Activated B cell treated with CpG ODN at 0.5 μM for 24 hours (primary cell): ENCODE results near the gene USP47. TPM values are rescaled to one million over a fixed set of nuclear protein-coding genes. Genes with fewer than 3 reads are reported as not detected.

Experiments
- ATAC-seq: fragments of 200-7000 bp; cut with Tn5 transposase; one replicate; pipeline ENCODE4 v1.10.0; 2021; ENCODE audit warnings: low read depth, mild to moderate bottlenecking, moderate library complexity
- CTCF ChIA-PET: fragments of 350-600 bp; sonication (Branson Sonifier 250); formaldehyde crosslinking; loops from one replicate; lab custom pipeline; 2021; ENCODE audit warnings: antibody characterized with exemption; lab: Charles Lee
- POLR2A ChIA-PET: fragments of 350-600 bp; sonication (Branson Sonifier 250); formaldehyde crosslinking; loops from one replicate; lab custom pipeline; 2021; ENCODE audit warnings: antibody characterized with exemption; lab: Charles Lee
- DNase-seq: peaks from one replicate; pipeline ENCODE4 v3.0.0; 2022
- H3K27ac Mint-ChIP-seq: one replicate; pipeline ENCODE4 v1.8.0; 2020; ENCODE audit warnings: mixed read lengths
- H3K27me3 Mint-ChIP-seq: one replicate; pipeline ENCODE4 v1.8.0; 2021; ENCODE audit warnings: mixed read lengths
- H3K36me3 Mint-ChIP-seq: one replicate; pipeline ENCODE4 v1.8.0; 2021; ENCODE audit warnings: low read depth, mixed read lengths
- H3K4me1 Mint-ChIP-seq: one replicate; pipeline ENCODE4 v1.8.0; 2021; ENCODE audit warnings: mixed read lengths
- H3K4me3 Mint-ChIP-seq: one replicate; pipeline ENCODE4 v1.8.0; 2020; ENCODE audit warnings: mild to moderate bottlenecking, mixed read lengths
- H3K9me3 Mint-ChIP-seq: one replicate; pipeline ENCODE4 v1.8.0; 2020; ENCODE audit warnings: mixed read lengths
- CTCF ChIP-seq: fragments of 200-600 bp; IDR thresholded peaks from one replicate; pipeline ENCODE4 v1.8.0; 2022; ENCODE audit warnings: antibody characterized with exemption, mild to moderate bottlenecking
- intact Hi-C: fragments of 100-400 bp; cut with micrococcal nuclease; formaldehyde crosslinking; loops from one replicate; pipeline ENCODE4 v1.15.1; 2024
- total RNA-seq: library from RNA; stranded (reverse); gene quantifications from 2 replicates; pipeline ENCODE4 v1.2.3, GENCODE V29; 2022

USP47 gene
- total RNA-seq, 1 donor from 2014 or later = 48.5 TPM

GRCh38 chr11:11946878-11947277 lies 105.1 kb downstream of the USP47 start:
- no peak overlapping the region for H3K27ac Mint-ChIP-seq
- intact Hi-C loops = no loop called here
- no peaks in the 10 kb centered on the region for H3K4me1 Mint-ChIP-seq
- DNase-seq (no peak), ATAC-seq (no peak)
- no peak for TF ChIP-seq CTCF
- no peaks in the 10 kb centered on the region for H3K9me3 Mint-ChIP-seq
- ChIA-PET CTCF (interaction anchor here (1.3 kb wide), 1 partner anchor 20 kb away, joined by 4 read pairs; no protein-coding TSS in a partner anchor), POLR2A (no interaction called here)
- H3K4me3 Mint-ChIP-seq = no peak overlapping the region
- H3K27me3 Mint-ChIP-seq = no peaks in the 10 kb centered on the region
- peaks cover 81% of the 10 kb centered on the region for H3K36me3 Mint-ChIP-seq

GRCh38 chr11:11947825-11948224 lies 106.1 kb downstream of the USP47 start:
- Mint-ChIP-seq H3K4me3 (no peak overlapping the region), H3K27me3 (no peaks in the 10 kb centered on the region), H3K9me3 (no peaks in the 10 kb centered on the region), H3K36me3 (peaks cover 80% of the 10 kb centered on the region), H3K27ac (no peak overlapping the region), H3K4me1 (no peaks in the 10 kb centered on the region)
- DNase-seq (no peak), ATAC-seq (no peak)
- CTCF ChIA-PET = no interaction called here
- TF ChIP-seq CTCF = no peak
- intact Hi-C loops = no loop called here
- POLR2A ChIA-PET = no interaction called here

- POLR2A ChIA-PET = no interaction called here
- H3K9me3 Mint-ChIP-seq = no peaks in the 10 kb centered on the region
- intact Hi-C loops = no loop called here
- ATAC-seq (no peak), DNase-seq (no peak)
- no peaks in the 10 kb centered on the region for H3K4me1 Mint-ChIP-seq
- H3K27me3 Mint-ChIP-seq = no peaks in the 10 kb centered on the region
- H3K27ac Mint-ChIP-seq = no peak overlapping the region
- peaks cover 80% of the 10 kb centered on the region for H3K36me3 Mint-ChIP-seq
- no peak overlapping the region for H3K4me3 Mint-ChIP-seq
- CTCF ChIA-PET = no interaction called here
- no peak for TF ChIP-seq CTCF
Observed at GRCh38 chr11:11948242-11948947, 106.6 kb downstream of the USP47 start.

GRCh38 chr11:11949482-11949881 lies 107.7 kb downstream of the USP47 start:
- Mint-ChIP-seq H3K27me3 (no peaks in the 10 kb centered on the region), H3K36me3 (peaks cover 82% of the 10 kb centered on the region), H3K9me3 (no peaks in the 10 kb centered on the region), H3K4me1 (no peaks in the 10 kb centered on the region), H3K27ac (no peak overlapping the region), H3K4me3 (no peak overlapping the region)
- POLR2A ChIA-PET = no interaction called here
- no peak for DNase-seq
- no peak for ATAC-seq
- intact Hi-C loops = no loop called here
- no peak for TF ChIP-seq CTCF
- CTCF ChIA-PET = no interaction called here

- no peak overlapping the region for H3K27ac Mint-ChIP-seq
- no peak for TF ChIP-seq CTCF
Observed at GRCh38 chr11:11952036-11952435, 110.3 kb downstream of the USP47 start.

More at GRCh38 chr11:11952036-11952435, 110.3 kb downstream of the USP47 start:
- POLR2A ChIA-PET = no interaction called here
- Mint-ChIP-seq H3K36me3 (peaks cover 84% of the 10 kb centered on the region), H3K9me3 (no peaks in the 10 kb centered on the region), H3K4me3 (no peak overlapping the region), H3K27me3 (no peaks in the 10 kb centered on the region), H3K4me1 (no peaks in the 10 kb centered on the region)
- DNase-seq = no peak
- CTCF ChIA-PET = no interaction called here
- ATAC-seq = no peak
- intact Hi-C loops = no loop called here
